ENCODE data around the gene CXCR4. TPM values are rescaled to one million over a fixed set of nuclear protein-coding genes. Genes with fewer than 3 reads are reported as not detected.

Gene CXCR4
- total and polyA plus RNA-seq, 7 donors, result 5.0 to 255 (median 6.6) TPM

DNA sequence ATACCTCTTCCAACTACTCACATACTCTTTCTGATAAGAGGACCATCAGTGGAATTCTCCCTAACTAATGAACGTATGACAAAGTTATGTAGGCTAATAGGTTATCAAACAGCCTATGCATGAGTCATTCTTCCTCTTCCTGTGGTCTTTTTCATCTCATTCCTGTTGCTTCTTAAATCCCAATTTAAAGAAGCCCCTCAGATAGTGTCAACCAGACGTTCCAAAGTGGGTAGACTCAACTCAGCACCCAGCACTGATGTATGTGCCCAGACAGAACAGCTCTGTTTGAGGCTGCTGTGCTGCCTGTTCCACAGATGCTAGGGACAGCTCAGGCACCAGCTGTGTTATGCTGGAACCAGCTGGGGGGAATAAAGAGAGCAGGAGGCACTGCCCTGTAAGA, 52.6 kb downstream of the CXCR4 start:
- 25 to 30% methylated on average over 2 of the region's 2 CpGs for WGBS, 2 donors
- intact Hi-C loops (cut with DNase I), result no loop called here
- Histone ChIP-seq H3K4me3 (no peak overlapping the region), H3K27ac (no peak overlapping the region), H3K36me3 (no peaks in the 10 kb centered on the region), H3K27me3 (no peaks in the 10 kb centered on the region), H3K4me1 (no peaks in the 10 kb centered on the region), H3K9me3 (no peaks in the 10 kb centered on the region)
- TF ChIP-seq POLR2AphosphoS5 (IDR thresholded peaks at IDR 0.05) (no peak), POLR2A (IDR thresholded peaks at IDR 0.05) (no peak), EP300 (IDR thresholded peaks at IDR 0.05) (no peak)
- TF ChIP-seq, protein P1, sequence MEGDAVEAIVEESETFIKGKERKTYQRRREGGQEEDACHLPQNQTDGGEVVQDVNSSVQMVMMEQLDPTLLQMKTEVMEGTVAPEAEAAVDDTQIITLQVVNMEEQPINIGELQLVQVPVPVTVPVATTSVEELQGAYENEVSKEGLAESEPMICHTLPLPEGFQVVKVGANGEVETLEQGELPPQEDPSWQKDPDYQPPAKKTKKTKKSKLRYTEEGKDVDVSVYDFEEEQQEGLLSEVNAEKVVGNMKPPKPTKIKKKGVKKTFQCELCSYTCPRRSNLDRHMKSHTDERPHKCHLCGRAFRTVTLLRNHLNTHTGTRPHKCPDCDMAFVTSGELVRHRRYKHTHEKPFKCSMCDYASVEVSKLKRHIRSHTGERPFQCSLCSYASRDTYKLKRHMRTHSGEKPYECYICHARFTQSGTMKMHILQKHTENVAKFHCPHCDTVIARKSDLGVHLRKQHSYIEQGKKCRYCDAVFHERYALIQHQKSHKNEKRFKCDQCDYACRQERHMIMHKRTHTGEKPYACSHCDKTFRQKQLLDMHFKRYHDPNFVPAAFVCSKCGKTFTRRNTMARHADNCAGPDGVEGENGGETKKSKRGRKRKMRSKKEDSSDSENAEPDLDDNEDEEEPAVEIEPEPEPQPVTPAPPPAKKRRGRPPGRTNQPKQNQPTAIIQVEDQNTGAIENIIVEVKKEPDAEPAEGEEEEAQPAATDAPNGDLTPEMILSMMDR (IDR thresholded peaks at IDR 0.05), result no peak
- no peak for DNase-seq

Other genes starting within 250 kb of the CXCR4 start
- gene MCM6, start 241.7 kb downstream of the CXCR4 start, total RNA-seq, result 1 to 10 TPM; 7.5 to 9.9 (median 9.4) TPM
- gene MCM6, start 241.7 kb downstream of the CXCR4 start, polyA plus RNA-seq, result 10 to 100 TPM in 1 of 3 donors, 1 to 10 TPM in 2; 6.0 to 22.2 (median 6.7) TPM
- gene DARS1, start 132.5 kb downstream of the CXCR4 start, total RNA-seq, result 10 to 100 TPM; 77.3 to 95.6 (median 81.5) TPM
- 10 to 100 TPM; 31.4 to 45.5 (median 34.8) TPM for gene DARS1, start 132.5 kb downstream of the CXCR4 start, polyA plus RNA-seq

Data from sigmoid colon (tissue), 7 donors.